IMR-90 (cell line): ENCODE data around the gene MSX1. TPM values are rescaled to one million over a fixed set of nuclear protein-coding genes. Genes with fewer than 3 reads are reported as not detected.
A peak's percentile ranks its signal among the peaks of the same experiment; 100 is the strongest.

ENCODE experiments used
- ATAC-seq: fragments of 200-7000 bp; cut with Tn5 transposase; 2 replicates; pipeline ENCODE4 v1.9.1; 2020; ENCODE audit warnings: low read depth, mild to moderate bottlenecking, moderate library complexity
- BruUV-seq: library from RNA; stranded (reverse); fragments of 400-500 nt; replicated peaks from 2 replicates; lab custom pipeline; 2021; lab: Mats Ljungman, UMichigan
- CTCF ChIA-PET: fragments of 300-600 bp; formaldehyde crosslinking; extraction: SDS; loops from one replicate; lab custom pipeline; 2021; ENCODE audit warnings: antibody characterized with exemption; lab: Yijun Ruan, JAX
- POLR2A ChIA-PET: fragments of 300-600 bp; sonication (Branson Sonifier 250); formaldehyde crosslinking; loops from one replicate; lab custom pipeline; 2022; ENCODE audit warnings: antibody characterized with exemption; ENCODE audit not compliant: unreplicated experiment; lab: Charles Lee
- DNase-seq: peaks from one replicate; pipeline ENCODE4 v3.0.0; 2013
- H2AFZ ChIP-seq: replicated peaks from 2 replicates; pipeline ENCODE3; 2013; ENCODE audit warnings: low read length, mild to moderate bottlenecking; ENCODE audit not compliant: poor library complexity
- H2AK5ac ChIP-seq: 2 replicates; pipeline ENCODE4 v1.6.1; 2013; ENCODE audit warnings: low read depth, low read length, inconsistent platforms
- H2AK9ac ChIP-seq: replicated peaks from 2 replicates; pipeline ENCODE3; 2013; ENCODE audit warnings: mild to moderate bottlenecking, low read depth, low read length, moderate library complexity; ENCODE audit not compliant: poor library complexity
- H2BK120ac ChIP-seq: 2 replicates; pipeline ENCODE4 v1.6.1; 2013; ENCODE audit warnings: low read depth, low read length, inconsistent platforms
- H2BK15ac ChIP-seq: 3 replicates; pipeline ENCODE4 v1.6.1; 2013; ENCODE audit warnings: low read depth, low read length, inconsistent platforms
- H2BK20ac ChIP-seq: 2 replicates; pipeline ENCODE4 v1.6.1; 2013; ENCODE audit warnings: low read depth, mild to moderate bottlenecking, inconsistent platforms, low read length, moderate library complexity
- H2BK5ac ChIP-seq: 2 replicates; pipeline ENCODE4 v1.6.1; 2013; ENCODE audit warnings: mild to moderate bottlenecking, low read depth, low read length, inconsistent platforms; ENCODE audit not compliant: poor library complexity, severe bottlenecking
- H3K14ac ChIP-seq: replicated peaks from 2 replicates; pipeline ENCODE4 v1.6.1; 2013; ENCODE audit warnings: low read depth, low read length, inconsistent platforms
- H3K18ac ChIP-seq: 2 replicates; pipeline ENCODE4 v1.6.1; 2013; ENCODE audit warnings: low read depth, low read length, control low read depth
- H3K23ac ChIP-seq: 2 replicates; pipeline ENCODE4 v1.6.1; 2013; ENCODE audit warnings: low read depth, low read length, inconsistent platforms
- H3K27ac ChIP-seq: 2 replicates; pipeline ENCODE4 v1.5.1; 2013; ENCODE audit warnings: mild to moderate bottlenecking, control low read depth, low read length; ENCODE audit not compliant: insufficient read depth
- H3K27me3 ChIP-seq: 2 replicates; pipeline ENCODE4 v1.6.1; 2013; ENCODE audit warnings: low read length; ENCODE audit not compliant: control insufficient read depth, insufficient read depth
- H3K36me3 ChIP-seq: 2 replicates; pipeline ENCODE4 v1.6.1; 2013; ENCODE audit warnings: low read length, mixed read lengths; ENCODE audit not compliant: control insufficient read depth, insufficient read depth
- H3K4ac ChIP-seq: 2 replicates; pipeline ENCODE4 v1.6.1; 2013; ENCODE audit warnings: low read depth, low read length, inconsistent platforms
- H3K4me1 ChIP-seq: 2 replicates; pipeline ENCODE4 v1.6.1; 2013; ENCODE audit warnings: low read length, mixed read lengths; ENCODE audit not compliant: control insufficient read depth, insufficient read depth
- H3K4me2 ChIP-seq: 2 replicates; pipeline ENCODE4 v1.6.1; 2013; ENCODE audit warnings: low read depth, mild to moderate bottlenecking, control low read depth, low read length, moderate library complexity
- H3K4me3 ChIP-seq: 2 replicates; pipeline ENCODE4 v1.5.1; 2013; ENCODE audit warnings: low read depth, mild to moderate bottlenecking, control low read depth, low read length, moderate library complexity; ENCODE audit not compliant: insufficient read depth
- H3K56ac ChIP-seq: 2 replicates; pipeline ENCODE4 v1.6.1; 2013; ENCODE audit warnings: low read length, inconsistent platforms; ENCODE audit not compliant: insufficient read depth; ENCODE audit errors: extremely low read depth
- H3K79me1 ChIP-seq, 2 experiments: 2 replicates each; pipeline ENCODE4 v1.6.1; 2013; ENCODE audit warnings: low read length in 2 of 2, inconsistent platforms in 1 of 2, low read depth in 1 of 2
- H3K9ac ChIP-seq: 2 replicates; pipeline ENCODE4 v1.6.1; 2013; ENCODE audit warnings: low read depth, low read length, control low read depth
- H3K9me1 ChIP-seq: 2 replicates; pipeline ENCODE4 v1.6.1; 2013; ENCODE audit warnings: low read length, inconsistent platforms; ENCODE audit not compliant: insufficient read depth
- H3K9me3 ChIP-seq: 2 replicates; pipeline ENCODE4 v1.6.1; 2013; ENCODE audit warnings: low read length; ENCODE audit not compliant: control insufficient read depth, insufficient read depth
- H4K20me1 ChIP-seq: 2 replicates; pipeline ENCODE4 v1.6.1; 2013; ENCODE audit warnings: low read length, inconsistent platforms; ENCODE audit not compliant: insufficient read depth
- H4K5ac ChIP-seq: 2 replicates; pipeline ENCODE4 v1.6.1; 2013; ENCODE audit warnings: mild to moderate bottlenecking, low read depth, low read length, control low read depth
- H4K8ac ChIP-seq, 2 experiments: 2 replicates each; pipeline ENCODE4 v1.6.1; 2013; ENCODE audit warnings: low read depth in 2 of 2, low read length in 2 of 2, control low read depth in 1 of 2, inconsistent platforms in 1 of 2
- H4K91ac ChIP-seq: 2 replicates; pipeline ENCODE4 v1.6.1; 2013; ENCODE audit warnings: low read depth, low read length, inconsistent platforms; ENCODE audit not compliant: insufficient read depth
- BHLHE40 ChIP-seq: fragments of 150-350 bp; IDR thresholded peaks from 2 replicates; pipeline ENCODE4 v1.6.1; 2016; ENCODE audit warnings: mild to moderate bottlenecking, low read depth, low read length
- CEBPB ChIP-seq: IDR thresholded peaks from 2 replicates; pipeline ENCODE4 v1.6.1; 2012; ENCODE audit warnings: low read depth, low read length, improper control_type of control experiment
- CHD1 ChIP-seq: IDR thresholded peaks from 2 replicates; pipeline ENCODE4 v1.6.1; 2012; ENCODE audit warnings: low read depth, low read length, improper control_type of control experiment
- FOS ChIP-seq: fragments of 150-350 bp; IDR thresholded peaks from 2 replicates; pipeline ENCODE4 v1.6.1; 2016; ENCODE audit warnings: low read depth, low read length
- MAFK ChIP-seq: IDR thresholded peaks from 2 replicates; pipeline ENCODE4 v1.6.1; 2012; ENCODE audit warnings: low read depth, low read length, improper control_type of control experiment
- MAZ ChIP-seq: IDR thresholded peaks from 2 replicates; pipeline ENCODE4 v1.6.1; 2012; ENCODE audit warnings: low read depth, mild to moderate bottlenecking, low read length, improper control_type of control experiment, moderate library complexity, borderline replicate concordance
- MXI1 ChIP-seq: IDR thresholded peaks from 2 replicates; pipeline ENCODE4 v1.6.1; 2012; ENCODE audit warnings: low read depth, mild to moderate bottlenecking, low read length, moderate library complexity, borderline replicate concordance
- NFE2L2 ChIP-seq: fragments of 150-350 bp; IDR thresholded peaks from 2 replicates; pipeline ENCODE4 v1.6.1; 2016; ENCODE audit warnings: low read depth, mild to moderate bottlenecking, low read length
- POLR2A ChIP-seq: IDR thresholded peaks from 2 replicates; pipeline ENCODE4 v1.6.1; 2012; ENCODE audit warnings: mild to moderate bottlenecking, low read depth, low read length
- RAD21 ChIP-seq: IDR thresholded peaks from 2 replicates; pipeline ENCODE4 v1.6.1; 2012; ENCODE audit warnings: low read length, improper control_type of control experiment
- RCOR1 ChIP-seq: IDR thresholded peaks from 2 replicates; pipeline ENCODE4 v1.6.1; 2012; ENCODE audit warnings: mild to moderate bottlenecking, low read length, improper control_type of control experiment; ENCODE audit not compliant: insufficient replicate concordance
- RFX5 ChIP-seq: IDR thresholded peaks from 2 replicates; pipeline ENCODE4 v1.8.0; 2012; ENCODE audit warnings: low read depth, mild to moderate bottlenecking, low read length, moderate library complexity
- SMC3 ChIP-seq: fragments of 150-350 bp; IDR thresholded peaks from 2 replicates; pipeline ENCODE4 v1.6.1; 2016; ENCODE audit warnings: low read depth, mild to moderate bottlenecking, antibody characterized with exemption, low read length, moderate library complexity
- WGBS, 2 experiments: methylation state at CpG; one replicate each; pipeline versions ENCODE4 v1.1.5 to v1.1.7; 2013; ENCODE audit warnings: missing lambda C conversion rate in 2 of 2; ENCODE audit not compliant: insufficient read length in 1 of 2; ENCODE audit errors: extremely low coverage in 2 of 2; 5-methylcytosine and 5-hydroxymethylcytosine counted together
- dilution Hi-C: fragments of 300-500 bp; cut with HindIII; formaldehyde crosslinking; loops from one replicate; pipeline ENCODE4 v1.14.3; 2018; ENCODE audit warnings: low sequenced_read_pairs; ENCODE audit not compliant: unreplicated experiment
- in situ Hi-C: fragments of 300-500 bp; cut with MboI; formaldehyde crosslinking; loops from 3 replicates; pipeline ENCODE4 v1.14.3; 2019; ENCODE audit warnings: low sequenced_read_pairs, inconsistent platforms, mixed read lengths
- intact Hi-C: fragments of 100-400 bp; cut with micrococcal nuclease; formaldehyde crosslinking; loops from 2 replicates; pipeline ENCODE4 v1.10.0; 2022
- polyA plus RNA-seq, 3 experiments: library from polyadenylated mRNA; depleted of rRNA; stranded (reverse); fragments of >200 nt; gene quantifications; 2 replicates each; pipeline ENCODE4 v1.2.3, GENCODE V29; 2012; ENCODE audit warnings: low replicate concordance in 1 of 3
- total RNA-seq: library from RNA; depleted of rRNA; stranded (reverse); fragments of >200 nt; gene quantifications from 2 replicates; pipeline ENCODE4 v1.2.3, GENCODE V29; 2012
- TF ChIP-seq, protein P1 (sequence below): conservative IDR thresholded peaks from 2 replicates; pipeline ENCODE4 v1.5.1; 2012; ENCODE audit warnings: mild to moderate bottlenecking, low read depth, low read length, improper control_type of control experiment
- TF ChIP-seq, protein P2 (sequence below): fragments of 150-350 bp; IDR thresholded peaks from 2 replicates; pipeline ENCODE4 v1.6.1; 2016; ENCODE audit warnings: low read depth, mild to moderate bottlenecking, low read length, moderate library complexity, borderline replicate concordance
- TF ChIP-seq, protein P3 (sequence below): fragments of 150-350 bp; IDR thresholded peaks from 2 replicates; pipeline ENCODE4 v1.6.1; 2017; ENCODE audit warnings: mild to moderate bottlenecking, antibody characterized with exemption, low read length, low read depth

MSX1 gene
- total and polyA plus RNA-seq, 2 of the 4 experiments (the other 2 are of a cell fraction) = 1.1 to 3.9 TPM

DNA sequence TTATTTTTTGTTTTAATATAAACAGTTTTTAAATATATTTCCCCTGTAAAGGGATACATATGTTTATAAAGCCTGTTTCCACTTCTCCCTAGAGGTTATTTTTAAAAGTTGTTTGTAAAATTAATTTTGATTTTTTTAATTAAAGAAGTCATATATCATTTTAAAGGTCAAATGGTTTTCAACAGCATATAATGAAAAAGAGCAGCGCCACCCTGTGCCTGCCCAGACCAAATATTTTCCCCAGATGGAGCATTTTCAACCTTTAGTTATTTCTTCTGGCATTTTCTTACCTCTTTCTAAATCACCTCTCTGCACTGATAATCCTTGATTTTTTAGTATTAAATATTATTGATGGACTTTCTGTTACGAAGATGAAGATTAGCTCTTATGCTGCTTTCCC is 21.0 kb downstream of the MSX1 start:
- Histone ChIP-seq H4K8ac (no peak overlapping the region), H3K56ac (no peak overlapping the region), H2BK15ac (no peak overlapping the region), H3K79me1 (no peaks in the 10 kb centered on the region), H3K4me1 (no peaks in the 10 kb centered on the region), H3K23ac (no peak overlapping the region), H3K9me1 (no peaks in the 10 kb centered on the region), H4K91ac (no peak overlapping the region), H4K5ac (no peak overlapping the region), H2AK5ac (no peak overlapping the region), H2BK5ac (no peak overlapping the region), H3K9ac (no peak overlapping the region), H3K4ac (no peak overlapping the region), H3K14ac (no peak overlapping the region), H3K18ac (no peak overlapping the region), H3K4me2 (no peak overlapping the region), H3K9me3 (no peaks in the 10 kb centered on the region), H4K20me1 (no peaks in the 10 kb centered on the region), H3K36me3 (no peaks in the 10 kb centered on the region), H2BK20ac (no peak overlapping the region), H2AFZ (no peak overlapping the region), H2AK9ac (no peak overlapping the region), H3K27ac (no peak overlapping the region), H3K4me3 (no peak overlapping the region), H3K27me3 (peaks cover 35% of the 10 kb centered on the region), H2BK120ac (no peak overlapping the region)
- in situ Hi-C loops (no loop called here), intact Hi-C loops (loop anchor here (1.0 to 2.0 kb wide), 2 partner anchors 202 to 392 kb away; no protein-coding TSS in a partner anchor), dilution Hi-C loops (no loop called here)
- no TSS peak for BruUV-seq
- no peak for ATAC-seq
- ChIA-PET CTCF (interaction anchor here (1.5 kb wide), 1 partner anchor 9 kb away, joined by 3 read pairs; no protein-coding TSS in a partner anchor), POLR2A (no interaction called here)
- no CpG with 5 or more reads among the region's 2 CpGs for WGBS, 2 experiments
- DNase-seq = no peak
- TF ChIP-seq, protein P1, sequence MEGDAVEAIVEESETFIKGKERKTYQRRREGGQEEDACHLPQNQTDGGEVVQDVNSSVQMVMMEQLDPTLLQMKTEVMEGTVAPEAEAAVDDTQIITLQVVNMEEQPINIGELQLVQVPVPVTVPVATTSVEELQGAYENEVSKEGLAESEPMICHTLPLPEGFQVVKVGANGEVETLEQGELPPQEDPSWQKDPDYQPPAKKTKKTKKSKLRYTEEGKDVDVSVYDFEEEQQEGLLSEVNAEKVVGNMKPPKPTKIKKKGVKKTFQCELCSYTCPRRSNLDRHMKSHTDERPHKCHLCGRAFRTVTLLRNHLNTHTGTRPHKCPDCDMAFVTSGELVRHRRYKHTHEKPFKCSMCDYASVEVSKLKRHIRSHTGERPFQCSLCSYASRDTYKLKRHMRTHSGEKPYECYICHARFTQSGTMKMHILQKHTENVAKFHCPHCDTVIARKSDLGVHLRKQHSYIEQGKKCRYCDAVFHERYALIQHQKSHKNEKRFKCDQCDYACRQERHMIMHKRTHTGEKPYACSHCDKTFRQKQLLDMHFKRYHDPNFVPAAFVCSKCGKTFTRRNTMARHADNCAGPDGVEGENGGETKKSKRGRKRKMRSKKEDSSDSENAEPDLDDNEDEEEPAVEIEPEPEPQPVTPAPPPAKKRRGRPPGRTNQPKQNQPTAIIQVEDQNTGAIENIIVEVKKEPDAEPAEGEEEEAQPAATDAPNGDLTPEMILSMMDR = peak; percentile 52
- peak; percentile 49 for TF ChIP-seq RAD21
- TF ChIP-seq, protein P2, sequence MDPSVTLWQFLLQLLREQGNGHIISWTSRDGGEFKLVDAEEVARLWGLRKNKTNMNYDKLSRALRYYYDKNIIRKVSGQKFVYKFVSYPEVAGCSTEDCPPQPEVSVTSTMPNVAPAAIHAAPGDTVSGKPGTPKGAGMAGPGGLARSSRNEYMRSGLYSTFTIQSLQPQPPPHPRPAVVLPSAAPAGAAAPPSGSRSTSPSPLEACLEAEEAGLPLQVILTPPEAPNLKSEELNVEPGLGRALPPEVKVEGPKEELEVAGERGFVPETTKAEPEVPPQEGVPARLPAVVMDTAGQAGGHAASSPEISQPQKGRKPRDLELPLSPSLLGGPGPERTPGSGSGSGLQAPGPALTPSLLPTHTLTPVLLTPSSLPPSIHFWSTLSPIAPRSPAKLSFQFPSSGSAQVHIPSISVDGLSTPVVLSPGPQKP = no peak
- TF ChIP-seq RCOR1 = no peak
- TF ChIP-seq FOS = no peak
- TF ChIP-seq MAZ = no peak
- TF ChIP-seq RFX5 = no peak
- no peak for TF ChIP-seq BHLHE40
- TF ChIP-seq NFE2L2 = no peak
- no peak for TF ChIP-seq CEBPB
- peak; percentile 62 for TF ChIP-seq SMC3
- TF ChIP-seq MAFK = no peak
- TF ChIP-seq, protein P3, sequence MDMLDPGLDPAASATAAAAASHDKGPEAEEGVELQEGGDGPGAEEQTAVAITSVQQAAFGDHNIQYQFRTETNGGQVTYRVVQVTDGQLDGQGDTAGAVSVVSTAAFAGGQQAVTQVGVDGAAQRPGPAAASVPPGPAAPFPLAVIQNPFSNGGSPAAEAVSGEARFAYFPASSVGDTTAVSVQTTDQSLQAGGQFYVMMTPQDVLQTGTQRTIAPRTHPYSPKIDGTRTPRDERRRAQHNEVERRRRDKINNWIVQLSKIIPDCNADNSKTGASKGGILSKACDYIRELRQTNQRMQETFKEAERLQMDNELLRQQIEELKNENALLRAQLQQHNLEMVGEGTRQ = no peak
- no peak for TF ChIP-seq MXI1
- TF ChIP-seq POLR2A = no peak
- TF ChIP-seq CHD1 = no peak
